Stimulated activated CD4-positive, alpha-beta T cell treated with anti-CD3 and anti-CD28 coated beads, Interleukin-1b, Interleukin-23, amount 100 ng/mL, for 24 hours (primary cell): ENCODE data around the gene CWF19L1.
"Not testable (repeated sequence)": the region's sequence is repeated elsewhere in the genome, so short reads cannot be mapped to it uniquely, and the experiment has no call there.

ENCODE experiments used
- DNase-seq, 4 experiments: peaks; one replicate each; pipeline ENCODE4 v3.0.0-alpha.2; 2020; ENCODE audit warnings: low read depth in 4 of 4, low spot score in 1 of 4

CWF19L1 gene

GRCh38 chr10:100267239-100268104 is at the start of gene CWF19L1:
TSS of gene CWF19L1 (minus strand) at chr10:100267638. CDS start at chr10:100267593, 45 bp downstream.
- peak; percentile 43 to 70 (median 63) for DNase-seq

DNA sequence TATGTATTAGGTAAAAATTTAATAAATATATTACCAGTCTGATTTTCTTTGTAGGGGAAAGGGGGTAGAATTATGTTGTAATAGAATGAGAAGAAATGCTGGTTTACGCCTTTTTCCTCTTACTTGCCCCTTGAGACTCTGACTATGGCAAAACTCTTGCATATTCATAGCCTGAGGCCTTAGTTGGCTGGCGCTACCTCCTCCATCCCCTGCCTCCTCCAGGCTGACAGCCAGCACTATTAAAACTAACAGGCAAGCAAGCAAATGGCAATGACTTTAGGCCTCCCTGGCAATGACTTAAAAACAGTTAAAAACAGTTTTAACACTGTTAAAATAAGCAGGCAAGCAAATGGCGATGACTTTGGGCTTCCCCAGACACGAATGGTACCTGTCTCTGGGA is 48.2 kb upstream of the CWF19L1 start:
- no peak for DNase-seq

- no peak for DNase-seq
Observed at GRCh38 chr10:100311298-100311697, 43.9 kb upstream of the CWF19L1 start.

GRCh38 chr10:100307684-100308083 is 40.2 kb upstream of the CWF19L1 start:
- no peak for DNase-seq

- DNase-seq, result no peak
Observed at GRCh38 chr10:100306861-100307260, 39.4 kb upstream of the CWF19L1 start.

DNA sequence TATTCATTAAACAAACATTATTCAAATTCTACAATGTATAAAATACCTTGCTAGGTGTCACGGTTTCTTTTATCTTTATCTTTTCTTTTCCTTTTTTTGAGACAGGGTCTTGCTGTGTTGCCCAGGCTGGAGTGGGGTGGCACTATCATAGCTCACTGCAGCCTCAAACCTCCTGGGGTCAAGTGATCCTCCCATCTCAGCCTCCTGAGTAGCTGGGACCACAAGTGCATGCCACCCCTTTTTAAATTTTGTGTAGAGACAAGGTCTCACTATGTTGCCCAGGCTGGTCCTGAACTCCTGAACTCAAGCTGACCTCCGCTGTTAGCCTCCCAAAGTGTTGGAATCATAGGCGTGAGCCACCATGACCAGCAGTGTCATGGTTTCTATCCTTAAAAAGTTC is 37.0 kb upstream of the CWF19L1 start:
- DNase-seq, result no peak

DNA sequence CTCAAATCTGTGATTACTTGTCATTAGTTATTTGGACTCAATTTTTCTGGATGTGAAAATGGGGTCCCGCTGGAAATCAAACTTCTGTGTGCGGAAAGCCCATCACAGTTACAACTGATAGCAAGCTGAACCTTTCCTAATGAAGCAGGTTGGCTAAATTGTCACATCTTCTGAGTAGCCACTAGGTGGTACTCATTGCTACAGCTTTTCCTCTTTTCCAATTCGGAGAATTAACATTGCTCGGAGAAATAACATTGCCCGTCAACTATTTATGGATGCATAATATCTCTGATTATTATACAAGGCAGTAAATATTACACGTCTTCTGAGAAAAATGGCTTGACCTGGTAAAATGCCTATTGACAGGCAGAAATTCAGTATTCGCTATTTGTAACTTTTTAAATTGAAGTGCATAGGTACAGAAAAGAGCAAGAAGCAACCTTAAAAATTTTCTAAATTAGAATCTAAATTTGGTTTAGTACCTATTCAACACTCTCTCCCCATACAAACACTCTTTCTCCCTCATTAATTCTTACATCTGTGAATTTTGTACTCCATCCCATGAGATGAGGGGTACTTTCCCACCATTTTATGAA is 36.4 kb upstream of the CWF19L1 start:
- no peak for DNase-seq

GRCh38 chr10:100301123-100301522 is 33.7 kb upstream of the CWF19L1 start:
- DNase-seq, result not testable (repeated sequence)

- no peak for DNase-seq
Observed at GRCh38 chr10:100297242-100297641, 29.8 kb upstream of the CWF19L1 start.

- DNase-seq, result no peak
Observed at GRCh38 chr10:100293066-100293465, 25.6 kb upstream of the CWF19L1 start.

- DNase-seq, result not testable (repeated sequence)
Observed at GRCh38 chr10:100292300-100292699, 24.9 kb upstream of the CWF19L1 start.

DNA sequence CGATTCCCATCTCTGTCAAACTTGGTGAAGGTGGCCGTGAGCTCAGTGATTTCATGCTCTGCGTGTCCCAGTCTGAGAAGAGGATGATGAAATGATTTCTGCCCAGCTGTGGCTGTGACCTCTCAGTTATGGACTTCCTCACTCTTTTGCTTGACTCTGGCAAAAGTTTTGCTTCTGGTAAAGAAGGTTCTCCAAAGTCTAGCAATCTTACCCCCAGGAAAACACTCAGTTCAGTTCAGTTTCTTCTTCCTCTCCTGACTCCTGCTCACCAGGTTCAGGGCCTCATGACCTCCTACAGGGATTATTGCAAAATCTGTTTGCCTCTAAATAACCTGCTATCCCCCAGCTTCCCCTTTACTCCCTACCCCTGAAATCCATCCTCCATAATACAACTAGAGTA is 23.9 kb upstream of the CWF19L1 start:
- no peak for DNase-seq

- DNase-seq, result no peak
Observed at GRCh38 chr10:100289641-100290040, 22.2 kb upstream of the CWF19L1 start.

GRCh38 chr10:100288196-100288595 is 20.8 kb upstream of the CWF19L1 start:
- no peak for DNase-seq

DNA sequence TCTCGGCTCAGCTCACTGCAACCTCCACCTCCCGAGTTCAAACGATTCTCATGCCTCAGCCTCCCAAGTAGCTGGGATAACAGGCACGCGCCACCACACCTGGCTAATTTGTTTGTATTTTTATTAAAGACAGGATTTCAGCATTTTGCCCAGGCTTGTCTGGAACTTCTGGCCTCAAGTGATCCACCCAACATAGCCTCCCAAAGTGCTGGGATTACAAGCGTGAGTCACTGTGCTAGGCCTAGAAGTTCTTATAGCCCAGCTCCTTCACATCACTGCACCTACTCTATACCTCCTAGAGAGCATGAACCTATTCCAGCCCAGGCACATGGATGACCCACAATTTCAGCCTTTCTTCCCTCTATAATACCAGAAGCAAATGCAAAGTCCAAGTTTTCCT is 20.3 kb upstream of the CWF19L1 start:
- DNase-seq, result no peak

- peak; percentile 70 to 82 (median 75) for DNase-seq
Observed at GRCh38 chr10:100286051-100287033, 18.9 kb upstream of the CWF19L1 start, which contains the start of gene BLOC1S2. TSS of gene BLOC1S2 (minus strand) at chr10:100286680. CDS start at chr10:100286659, 21 bp downstream.

GRCh38 chr10:100285326-100285725 is 17.9 kb upstream of the CWF19L1 start:
- DNase-seq, result not testable (repeated sequence)

DNA sequence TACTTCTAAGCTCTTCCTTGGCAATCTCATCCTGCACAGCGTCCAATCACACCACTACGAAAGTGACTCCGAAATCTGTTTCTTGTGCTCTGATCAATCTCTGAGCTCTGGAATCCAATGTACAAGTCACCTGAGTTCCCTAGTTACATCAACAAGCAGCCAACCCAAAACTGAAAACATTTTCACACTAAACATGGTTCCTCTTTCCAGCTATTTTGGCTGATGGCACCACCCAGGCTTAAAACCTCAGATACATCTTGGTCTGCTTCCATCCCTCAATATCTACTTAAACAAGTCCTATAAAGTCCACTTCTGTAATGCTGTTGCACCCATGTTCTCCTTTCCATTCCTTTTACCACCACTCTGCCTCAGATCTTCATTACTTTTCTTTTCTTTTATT is 15.5 kb upstream of the CWF19L1 start:
- no peak for DNase-seq

DNA sequence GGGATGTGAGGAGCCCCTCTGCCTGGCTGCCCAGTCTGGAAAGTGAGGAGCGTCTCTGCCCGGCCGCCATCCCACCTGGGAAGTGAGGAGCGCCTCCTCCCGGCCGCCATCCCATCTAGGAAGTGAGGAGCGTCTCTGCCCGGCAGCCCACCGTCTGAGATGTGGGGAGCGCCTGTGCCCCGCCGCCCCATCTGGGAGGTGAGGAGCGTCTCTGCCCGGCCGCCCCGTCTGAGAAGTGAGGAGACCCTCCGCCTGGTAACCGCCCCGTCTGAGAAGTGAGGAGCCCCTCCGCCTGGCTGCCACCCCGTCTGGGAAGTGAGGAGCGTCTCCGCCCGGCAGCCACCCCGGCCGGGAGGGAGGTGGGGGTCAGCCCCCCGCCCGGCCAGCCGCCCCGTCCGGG is 9.5 kb upstream of the CWF19L1 start:
- not testable (repeated sequence) for DNase-seq

- DNase-seq, result no peak
Observed at GRCh38 chr10:100265821-100266485, 1.5 kb downstream of the CWF19L1 start.

DNA sequence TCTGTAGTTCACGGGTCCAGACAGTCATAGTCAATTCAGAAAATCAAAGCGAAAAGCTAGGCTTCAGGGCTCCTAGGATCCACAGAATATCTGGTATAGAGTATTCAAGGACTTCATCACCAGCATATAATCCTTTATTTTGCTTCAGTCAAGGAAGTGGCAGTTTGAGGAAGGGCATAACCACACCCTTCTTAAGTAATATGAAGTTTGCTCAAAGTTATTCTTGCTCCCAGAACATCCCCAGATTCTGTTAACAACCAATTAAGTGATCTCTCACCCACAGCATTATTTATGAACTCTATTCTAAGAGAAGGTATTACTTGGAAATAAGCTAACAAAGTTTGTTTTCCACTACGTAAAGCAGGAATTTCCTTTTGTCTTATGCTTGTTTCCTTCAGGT is 13.2 kb downstream of the CWF19L1 start:
- no peak for DNase-seq
